Activated CD4-positive, alpha-beta T cell treated with anti-CD3 and anti-CD28 coated beads, Interleukin-2, Interleukin-6, amounts not matched to agents 100 ng/mL and 50 ng/mL, durations not matched to agents 16 hours and 8 hours (primary cell): ENCODE data around the gene CAMK2G.
"Not testable (repeated sequence)": the region's sequence is repeated elsewhere in the genome, so short reads cannot be mapped to it uniquely, and the experiment has no call there.

Experiments used
- DNase-seq: peaks from one replicate; pipeline ENCODE4 v3.0.0-alpha.2; 2020

CAMK2G gene

DNA sequence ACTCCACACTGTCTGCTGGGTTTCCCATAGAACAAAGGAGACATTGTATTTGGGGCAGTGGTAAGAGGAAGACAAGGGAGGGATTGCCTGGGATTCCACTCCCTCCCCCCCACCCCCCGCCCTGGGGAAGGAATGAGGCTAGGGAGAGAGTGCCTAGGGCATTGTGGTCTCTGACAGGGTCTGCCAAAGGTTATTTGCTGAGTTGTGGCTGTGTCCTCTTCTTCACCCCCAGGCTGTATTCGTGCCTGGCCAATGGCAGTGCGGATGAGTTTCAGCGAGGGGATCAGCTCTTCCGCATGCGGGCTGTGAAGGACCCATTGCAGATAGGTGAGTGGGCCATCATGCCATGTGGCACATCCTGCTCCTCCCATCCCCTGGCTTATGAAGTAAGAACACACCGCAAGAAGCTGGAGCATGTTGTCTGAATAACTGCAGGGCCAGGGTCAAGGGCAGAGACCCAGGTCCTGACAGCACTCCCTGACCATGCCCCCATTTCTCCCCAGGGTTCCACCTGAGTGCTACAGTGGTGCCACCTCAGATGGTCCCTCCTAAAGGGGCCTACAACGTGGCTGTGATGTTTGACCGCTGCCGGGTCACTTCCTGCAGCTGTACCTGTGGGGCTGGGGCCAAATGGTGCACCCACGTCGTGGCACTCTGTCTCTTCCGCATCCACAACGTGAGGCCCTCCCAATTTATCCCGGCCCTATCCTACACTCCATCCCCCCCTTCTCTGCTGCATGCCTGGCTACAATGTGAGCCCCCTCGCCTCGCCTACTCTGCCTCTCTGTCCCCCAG is 85.3 kb downstream of the CAMK2G start:
- no peak for DNase-seq

DNA sequence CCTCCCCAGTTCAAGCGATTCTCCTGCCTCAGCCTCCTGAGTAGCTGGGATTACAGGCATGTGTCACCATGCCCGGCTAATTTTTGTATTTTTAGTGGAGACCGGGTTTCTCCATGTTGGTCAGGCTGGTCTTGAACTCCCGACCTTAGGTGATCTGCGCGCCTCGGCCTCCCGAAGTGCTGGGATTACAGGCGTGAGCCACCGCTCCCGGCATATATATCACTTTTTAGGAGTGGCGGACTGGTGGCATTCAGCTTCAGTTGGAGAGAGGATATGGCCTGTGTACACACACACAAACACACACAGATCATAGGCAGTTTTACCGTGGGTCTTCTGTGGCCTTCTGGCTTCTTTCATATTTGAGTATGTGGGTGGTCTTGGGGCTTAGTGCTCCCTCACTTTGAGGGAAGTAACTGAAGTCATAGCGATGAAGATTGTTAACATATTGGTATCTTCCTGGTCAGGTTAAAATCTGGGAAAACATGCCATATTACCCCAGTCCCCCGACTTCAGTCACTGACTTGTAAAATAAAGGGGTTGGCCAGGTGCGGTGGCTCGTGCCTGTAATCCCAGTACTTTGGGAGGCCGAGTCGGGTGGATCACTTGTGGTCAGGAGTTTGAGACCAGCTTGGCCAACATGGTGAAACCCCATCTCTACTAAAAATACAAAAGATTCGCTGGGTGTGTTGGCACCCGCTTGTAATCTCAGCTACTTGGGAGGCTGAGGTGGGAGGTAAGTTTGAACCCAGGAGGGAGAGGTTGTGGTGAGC is 87.1 kb downstream of the CAMK2G start:
- DNase-seq: not testable (repeated sequence)

DNA sequence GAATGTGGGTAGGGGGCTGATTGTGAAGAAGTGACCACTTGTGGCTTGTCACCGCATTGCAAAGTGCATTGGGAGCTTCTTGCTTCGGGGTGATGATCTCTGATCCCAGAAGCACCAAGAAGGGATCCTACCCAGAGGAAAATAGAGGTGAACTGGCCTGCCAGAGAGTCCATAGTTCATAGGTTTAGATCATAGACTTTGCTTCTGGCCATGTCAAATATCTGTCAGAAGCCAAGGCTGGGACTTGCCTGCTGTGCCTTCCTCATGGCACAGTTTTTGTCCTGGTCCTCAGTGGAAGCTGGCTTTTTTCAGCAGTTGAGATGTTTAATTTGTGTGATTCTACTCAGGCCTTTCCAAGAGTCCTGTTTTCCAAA is 87.9 kb downstream of the CAMK2G start:
- no peak for DNase-seq

DNA sequence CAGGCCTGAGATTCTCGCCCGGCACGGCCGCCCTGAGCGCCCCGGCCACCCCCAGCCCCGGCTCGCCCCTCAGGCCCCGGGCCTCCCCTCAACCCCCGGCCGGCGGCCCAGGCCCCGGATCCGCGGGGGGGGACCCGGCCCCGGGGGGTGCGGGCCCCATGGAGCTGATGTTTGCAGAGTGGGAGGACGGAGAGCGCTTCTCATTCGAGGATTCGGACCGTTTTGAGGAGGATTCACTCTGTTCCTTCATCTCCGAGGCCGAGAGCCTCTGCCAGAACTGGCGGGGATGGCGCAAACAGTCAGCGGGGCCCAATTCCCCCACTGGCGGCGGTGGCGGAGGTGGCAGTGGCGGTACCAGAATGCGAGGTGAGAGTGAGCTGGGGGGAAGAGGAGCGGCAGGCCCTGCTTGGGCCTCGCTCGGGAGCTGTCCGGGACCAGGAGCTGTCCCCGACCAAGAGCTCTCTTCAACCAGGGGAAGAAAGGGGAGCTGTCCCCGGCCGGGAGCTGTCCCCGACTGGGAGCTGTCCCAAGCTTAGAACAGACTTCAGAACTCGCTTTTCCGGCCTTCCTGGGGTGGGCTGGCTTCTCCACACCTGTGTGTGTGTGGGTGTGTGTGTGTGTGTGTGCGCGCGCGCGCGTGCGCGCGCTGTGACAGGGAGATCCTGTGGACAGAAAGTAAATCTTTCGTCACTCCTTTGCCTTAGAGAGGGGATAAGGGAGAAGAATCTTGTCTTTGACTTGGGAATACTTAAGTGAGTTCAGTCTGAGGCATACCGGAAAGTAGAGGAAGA is 88.4 kb downstream of the CAMK2G start:
- DNase-seq: peak; percentile 44

DNA sequence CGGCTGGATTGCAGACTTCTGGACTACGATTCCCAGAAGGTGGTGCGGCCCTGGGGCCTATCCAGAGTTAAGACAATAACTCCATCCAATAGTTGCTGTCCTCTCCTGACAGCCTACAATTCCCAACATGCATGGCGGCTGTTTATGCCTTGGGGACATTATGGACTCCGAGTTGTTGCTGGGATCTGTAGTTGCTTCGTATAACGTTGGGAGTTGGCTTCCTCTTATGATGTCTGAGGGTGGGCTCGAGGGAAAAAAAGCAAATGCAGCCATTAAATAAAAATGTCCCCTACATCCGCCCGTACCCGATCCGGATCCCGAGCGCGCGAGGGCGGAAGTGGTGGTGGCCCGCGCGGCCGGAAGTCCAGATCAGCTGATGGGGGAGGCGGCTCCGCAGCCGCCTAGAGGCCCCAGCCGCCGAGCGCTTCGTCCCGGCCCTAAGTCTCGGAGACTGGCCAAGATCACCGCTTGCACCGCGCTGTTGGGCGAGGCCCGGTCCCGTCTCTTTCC is 89.1 kb downstream of the CAMK2G start, which contains the start of gene ZSWIM8:
Gene ZSWIM8 (plus strand): TSS at position 396 of the 510 bp plus-strand sequence. CDS start 273 bp downstream, outside the sequence.
- peak; percentile 90 for DNase-seq

DNA sequence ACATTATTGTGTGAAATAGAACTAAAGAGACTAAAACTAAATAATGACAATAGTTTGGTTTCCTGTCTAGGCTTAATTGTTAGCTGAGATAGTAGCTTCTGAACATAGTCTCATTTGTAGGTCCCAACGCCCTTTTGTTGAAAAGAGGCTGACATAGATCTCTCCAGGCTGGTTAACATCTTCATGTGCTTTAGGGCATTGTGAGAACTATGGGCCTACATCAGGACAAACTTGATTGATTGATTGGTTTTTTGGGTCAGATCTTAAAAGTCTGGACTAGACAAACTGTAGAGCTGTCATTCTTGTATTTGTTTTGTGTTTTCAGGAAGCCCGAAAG is 91.6 kb downstream of the CAMK2G start:
- no peak for DNase-seq

DNA sequence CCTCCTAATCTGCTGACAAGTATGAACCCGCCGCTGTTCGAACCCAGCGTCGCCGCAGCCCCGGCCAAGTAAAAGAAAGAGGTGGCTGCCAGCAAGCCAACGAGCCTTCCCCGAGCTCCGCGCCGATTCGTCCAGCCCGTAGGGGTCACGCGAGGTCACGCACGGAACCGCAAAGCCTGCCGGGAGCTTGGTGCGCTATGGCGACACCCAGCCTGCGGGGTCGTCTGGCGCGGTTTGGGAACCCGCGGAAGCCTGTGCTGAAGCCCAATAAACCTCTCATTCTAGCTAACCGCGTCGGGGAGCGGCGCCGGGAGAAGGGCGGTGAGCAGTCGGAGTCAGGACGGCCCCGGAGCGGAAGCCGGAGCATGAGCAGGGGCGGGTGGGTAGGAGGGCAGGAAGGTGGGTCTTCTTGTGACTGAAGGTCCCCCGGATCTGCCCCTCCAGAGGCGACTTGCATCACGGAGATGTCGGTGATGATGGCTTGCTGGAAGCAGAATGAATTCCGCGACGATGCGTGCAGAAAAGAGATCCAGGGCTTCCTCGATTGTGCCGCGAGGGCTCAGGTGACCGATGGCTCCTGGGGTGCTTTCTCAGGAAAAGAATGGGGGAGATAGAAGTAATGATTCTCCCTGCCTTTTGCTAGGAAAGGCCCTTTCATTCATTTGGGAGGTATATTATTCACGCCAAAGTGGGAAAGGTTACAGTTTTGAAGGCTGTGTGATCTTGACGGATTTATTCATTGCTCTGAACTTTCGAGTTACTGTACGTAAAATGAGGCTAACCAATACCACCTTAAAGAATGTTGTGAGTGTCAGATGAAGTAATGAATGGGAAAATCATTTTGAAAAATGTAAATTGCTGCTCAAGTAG is 92.2 kb downstream of the CAMK2G start, which contains the start of gene CHCHD1:
Gene CHCHD1 (plus strand): TSS at position 170 of the 870 bp plus-strand sequence. CDS start 28 bp downstream, at position 198.
- peak; percentile 95 for DNase-seq

DNA sequence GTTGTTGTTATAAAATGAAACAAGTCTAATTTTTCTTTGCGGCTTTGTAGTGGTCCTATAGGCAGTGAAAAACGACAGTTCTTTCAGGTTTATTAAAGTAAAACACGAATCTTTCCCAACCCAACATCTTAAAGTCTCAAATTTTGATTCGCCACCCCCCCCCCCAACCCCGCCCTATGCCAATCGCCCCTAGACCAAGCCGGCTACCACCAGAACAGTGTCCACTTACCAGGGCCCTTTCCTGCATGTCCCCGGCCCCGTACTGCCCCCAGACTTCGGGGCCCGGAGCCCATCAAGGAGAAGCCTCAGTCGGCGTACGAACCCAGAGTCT is 92.8 kb downstream of the CAMK2G start:
- no peak for DNase-seq

DNA sequence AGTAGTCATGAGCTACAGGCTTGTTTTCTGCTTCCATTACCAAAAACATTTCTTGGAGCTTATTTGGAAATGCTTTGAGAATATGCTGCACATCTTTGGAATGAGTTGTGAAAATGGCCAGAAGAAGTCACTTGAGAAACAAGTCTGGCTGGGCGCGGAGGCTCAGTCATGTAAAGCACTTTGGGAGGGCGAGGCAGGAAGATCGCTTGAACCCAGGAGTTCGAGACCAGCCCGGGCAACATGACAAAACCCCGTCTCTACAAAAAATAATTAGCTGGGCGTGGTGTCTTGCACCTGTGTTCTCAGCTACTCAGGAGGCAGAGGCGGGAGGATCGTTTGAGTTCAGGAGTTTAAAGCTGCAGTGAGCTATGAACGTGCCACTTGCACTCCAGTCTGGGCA is 93.4 kb downstream of the CAMK2G start:
- DNase-seq: peak; percentile 25

DNA sequence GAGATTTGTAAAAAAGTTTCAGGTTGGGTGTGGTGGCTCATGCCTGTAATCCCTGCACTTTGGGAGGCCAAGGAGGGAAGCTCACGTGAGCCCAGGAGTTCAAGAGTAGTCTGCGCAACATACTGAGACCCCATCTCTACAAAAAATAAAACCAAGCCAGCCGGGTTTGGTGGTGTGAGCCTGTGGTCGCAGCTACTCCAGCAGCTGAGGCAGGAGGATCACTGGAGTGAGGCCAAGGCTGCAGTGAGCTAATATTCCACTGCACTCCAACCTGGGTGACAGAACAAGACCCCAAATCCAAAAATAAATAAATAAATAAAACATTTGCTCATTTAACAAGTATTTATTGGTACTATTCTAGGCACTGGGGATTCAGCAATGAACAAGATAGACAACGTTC is 94.1 kb downstream of the CAMK2G start:
- DNase-seq: no peak

DNA sequence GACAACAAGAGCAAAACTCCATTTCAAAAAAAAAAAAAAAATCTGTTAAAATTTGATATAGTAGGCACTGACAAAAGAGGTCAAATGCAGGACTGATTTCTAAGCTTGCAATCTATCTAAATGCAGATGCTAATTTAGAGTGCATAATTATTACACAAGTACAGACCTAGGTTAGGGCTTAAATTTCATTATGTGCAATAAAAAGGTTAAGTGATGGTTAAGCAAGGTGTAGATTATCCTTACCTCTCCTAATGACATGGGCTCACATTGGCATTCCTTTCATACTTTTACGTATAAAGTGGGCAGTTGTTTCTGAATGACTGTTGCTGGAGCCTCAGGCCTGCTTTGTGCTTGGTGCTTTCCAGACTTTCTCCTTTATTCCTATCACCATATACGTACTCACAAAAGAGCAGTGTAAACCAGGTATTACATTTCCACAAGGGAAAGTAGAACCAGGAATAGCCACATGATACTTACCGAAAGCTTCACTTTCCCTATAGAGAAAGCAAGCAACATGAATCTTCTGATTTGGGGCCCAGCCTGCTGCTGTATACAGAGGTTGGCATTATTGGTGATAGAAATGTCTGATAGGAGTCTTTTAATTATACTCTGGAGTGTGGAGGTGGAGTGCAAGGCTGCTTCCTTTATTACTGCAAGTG is 94.7 kb downstream of the CAMK2G start:
- no peak for DNase-seq

DNA sequence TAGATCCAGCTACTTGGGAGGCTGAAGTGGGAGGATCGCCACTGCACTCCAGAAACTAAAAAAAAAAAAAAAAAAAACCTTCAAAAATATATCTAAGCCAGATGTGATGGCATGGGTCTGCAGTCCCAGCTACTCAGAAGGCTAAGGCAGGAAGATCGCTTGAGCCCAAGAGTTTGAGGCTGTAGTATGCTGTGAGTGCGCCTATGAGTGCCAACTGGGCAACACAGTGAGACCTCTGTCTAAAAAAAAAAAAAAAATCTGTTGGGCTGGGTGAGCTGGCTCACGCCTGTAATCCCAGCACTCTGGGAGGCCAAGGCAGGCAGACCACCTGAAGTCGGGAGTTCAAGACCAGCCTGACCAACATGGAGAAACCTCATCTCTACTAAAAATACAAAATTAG is 95.3 kb downstream of the CAMK2G start:
- DNase-seq: no peak

DNA sequence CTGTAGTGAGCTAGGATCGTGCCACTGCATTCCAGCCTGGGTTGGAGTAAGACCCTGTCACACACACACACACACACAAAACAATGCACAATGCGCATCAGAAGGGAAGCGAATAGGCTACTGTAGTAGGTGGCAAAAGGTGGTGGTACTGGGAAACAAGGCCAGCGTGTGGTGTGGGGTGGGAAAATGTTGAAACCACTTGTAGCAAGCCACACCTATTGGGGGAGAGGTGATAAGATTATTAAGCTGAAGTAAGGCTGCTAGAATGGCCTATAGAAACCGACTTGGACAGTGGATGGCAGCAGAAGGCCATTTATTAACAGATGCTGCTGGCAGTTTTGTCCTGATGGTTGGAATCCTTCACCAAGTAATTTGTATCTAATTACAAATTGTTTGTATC is 99.7 kb downstream of the CAMK2G start:
- peak; percentile 20 for DNase-seq

DNA sequence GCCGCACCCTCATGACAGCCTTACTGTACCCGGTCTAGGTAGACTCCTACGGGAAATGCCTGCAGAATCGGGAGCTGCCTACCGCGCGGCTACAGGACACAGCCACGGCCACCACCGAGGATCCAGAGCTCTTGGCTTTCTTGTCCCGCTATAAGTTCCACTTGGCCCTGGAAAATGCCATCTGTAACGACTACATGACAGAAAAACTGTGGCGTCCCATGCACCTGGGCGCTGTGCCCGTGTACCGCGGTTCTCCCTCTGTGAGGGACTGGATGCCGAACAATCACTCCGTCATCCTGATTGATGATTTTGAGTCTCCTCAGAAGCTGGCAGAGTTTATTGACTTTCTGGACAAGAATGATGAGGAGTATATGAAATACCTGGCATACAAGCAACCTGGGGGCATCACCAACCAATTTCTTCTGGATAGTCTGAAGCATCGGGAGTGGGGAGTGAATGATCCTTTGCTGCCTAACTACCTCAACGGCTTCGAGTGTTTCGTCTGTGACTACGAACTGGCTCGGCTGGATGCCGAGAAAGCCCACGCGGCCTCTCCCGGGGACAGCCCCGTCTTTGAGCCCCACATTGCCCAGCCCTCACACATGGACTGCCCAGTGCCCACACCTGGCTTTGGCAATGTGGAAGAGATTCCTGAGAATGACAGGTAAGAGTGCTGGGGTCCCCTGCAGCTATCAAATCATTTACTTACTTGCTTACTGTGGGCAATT is 101.0 kb downstream of the CAMK2G start:
- no peak for DNase-seq

DNA sequence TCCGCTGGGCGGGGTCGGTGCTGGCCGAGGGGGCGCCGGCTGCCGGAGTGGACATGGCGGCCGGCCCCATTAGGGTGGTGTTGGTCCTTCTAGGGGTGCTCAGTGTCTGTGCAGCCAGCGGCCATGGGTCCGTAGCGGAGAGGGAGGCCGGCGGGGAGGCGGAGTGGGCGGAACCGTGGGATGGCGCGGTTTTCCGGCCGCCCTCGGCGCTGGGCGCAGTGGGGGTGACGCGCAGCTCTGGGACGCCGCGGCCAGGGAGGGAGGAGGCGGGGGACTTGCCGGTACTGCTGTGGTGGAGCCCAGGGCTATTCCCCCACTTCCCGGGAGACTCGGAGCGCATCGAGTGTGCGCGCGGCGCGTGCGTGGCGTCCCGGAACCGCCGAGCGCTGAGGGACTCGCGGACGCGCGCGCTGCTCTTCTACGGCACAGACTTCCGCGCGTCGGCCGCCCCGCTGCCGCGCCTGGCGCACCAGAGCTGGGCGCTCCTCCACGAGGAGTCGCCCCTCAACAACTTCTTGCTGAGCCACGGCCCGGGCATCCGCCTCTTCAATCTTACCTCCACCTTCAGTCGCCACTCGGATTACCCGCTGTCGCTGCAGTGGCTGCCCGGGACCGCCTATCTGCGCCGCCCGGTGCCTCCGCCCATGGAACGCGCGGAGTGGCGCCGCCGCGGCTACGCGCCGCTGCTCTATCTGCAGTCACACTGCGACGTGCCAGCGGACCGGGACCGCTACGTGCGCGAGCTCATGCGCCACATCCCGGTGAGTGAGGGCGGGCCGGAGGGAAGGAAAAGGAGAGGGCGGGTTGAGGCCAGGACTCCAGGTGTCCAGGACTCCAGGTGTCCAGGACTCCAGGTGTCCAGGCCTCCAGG is 101.8 kb downstream of the CAMK2G start:
- peak; percentile 88 for DNase-seq

DNA sequence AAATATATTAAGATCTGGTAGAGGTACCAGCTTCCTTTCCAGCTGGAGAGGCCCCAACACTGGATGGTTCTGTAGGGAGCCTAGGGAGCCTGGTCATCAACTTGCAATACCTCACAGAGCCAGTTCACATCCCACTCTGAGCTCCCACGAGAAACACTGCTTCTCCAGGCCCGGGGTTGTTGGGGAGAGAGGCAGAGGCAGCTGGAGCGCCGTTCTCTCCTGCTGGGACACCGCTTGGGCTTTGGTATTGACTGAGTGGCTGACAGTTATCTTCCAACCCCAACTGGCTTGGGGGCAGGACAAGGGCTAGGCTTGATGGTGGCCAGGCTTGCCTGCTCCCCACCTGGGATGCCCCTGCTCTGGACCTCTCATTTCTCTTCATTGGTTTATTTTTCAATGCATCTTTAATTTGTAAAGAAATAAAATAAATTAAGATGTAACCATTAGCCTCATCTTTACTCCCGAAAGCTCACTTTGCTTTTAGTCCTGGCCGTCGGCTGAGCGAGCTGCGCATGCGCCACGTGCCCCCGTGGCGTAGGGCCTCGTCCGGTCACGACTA is 102.6 kb downstream of the CAMK2G start:
- peak; percentile 86 for DNase-seq

DNA sequence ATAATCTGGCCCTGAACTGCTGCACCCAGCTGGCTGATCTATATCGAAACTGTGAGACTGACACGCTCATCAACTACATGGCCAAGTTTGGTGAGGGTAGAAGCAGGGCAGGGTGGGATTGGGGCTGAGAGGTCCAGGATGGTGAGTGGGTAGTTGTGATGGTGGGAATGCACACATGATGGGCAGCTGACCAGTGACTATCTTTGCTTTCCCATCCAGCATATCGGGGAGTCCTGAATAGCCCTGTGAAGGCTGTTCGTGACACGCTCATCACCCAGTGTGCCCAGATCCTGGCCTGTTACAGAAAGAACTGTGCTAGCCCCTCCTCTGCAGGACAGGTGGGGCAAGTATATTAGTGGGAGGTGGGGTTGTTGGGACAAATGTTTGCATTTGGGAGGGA is 105.0 kb downstream of the CAMK2G start:
- no peak for DNase-seq

DNA sequence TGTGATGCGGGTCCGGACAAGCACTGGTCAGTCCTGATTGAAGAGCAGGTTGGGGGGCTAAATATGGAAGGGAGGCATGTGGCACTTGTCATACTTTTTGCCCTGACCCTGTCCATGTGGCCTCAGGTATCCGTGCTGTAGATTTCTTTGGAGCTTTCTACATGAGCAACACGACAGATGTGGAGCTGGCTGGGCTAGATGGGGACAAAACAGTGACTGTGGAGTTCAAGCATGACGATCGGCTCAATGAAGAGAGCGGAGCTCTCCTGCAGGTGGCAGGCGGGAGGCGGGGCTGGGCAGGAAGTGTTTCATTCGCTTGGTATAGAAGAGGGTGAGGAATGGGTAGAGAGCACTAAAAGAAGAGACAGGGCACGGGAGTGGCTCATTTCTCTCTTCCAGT is 105.5 kb downstream of the CAMK2G start:
- peak; percentile 63 for DNase-seq

DNA sequence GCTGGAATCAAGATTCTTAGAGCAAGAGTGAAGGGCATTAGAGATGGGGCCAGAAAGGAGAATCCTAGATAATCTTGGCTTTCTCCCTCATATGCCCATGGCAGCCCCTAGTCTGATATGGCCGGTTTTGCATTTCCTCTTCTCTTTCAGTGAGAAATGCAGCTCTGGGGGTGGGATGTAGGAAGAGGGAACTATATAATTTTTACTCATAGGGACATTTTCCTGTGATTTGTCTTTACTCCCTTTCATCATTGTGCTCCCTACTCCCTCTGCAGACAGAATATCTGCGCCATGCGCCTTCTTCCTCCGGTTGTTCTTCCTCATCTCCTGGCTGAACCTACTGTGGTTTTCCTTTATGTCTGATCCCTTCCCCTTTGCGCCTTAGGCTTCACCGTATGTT is 109.3 kb downstream of the CAMK2G start:
- DNase-seq: no peak

DNA sequence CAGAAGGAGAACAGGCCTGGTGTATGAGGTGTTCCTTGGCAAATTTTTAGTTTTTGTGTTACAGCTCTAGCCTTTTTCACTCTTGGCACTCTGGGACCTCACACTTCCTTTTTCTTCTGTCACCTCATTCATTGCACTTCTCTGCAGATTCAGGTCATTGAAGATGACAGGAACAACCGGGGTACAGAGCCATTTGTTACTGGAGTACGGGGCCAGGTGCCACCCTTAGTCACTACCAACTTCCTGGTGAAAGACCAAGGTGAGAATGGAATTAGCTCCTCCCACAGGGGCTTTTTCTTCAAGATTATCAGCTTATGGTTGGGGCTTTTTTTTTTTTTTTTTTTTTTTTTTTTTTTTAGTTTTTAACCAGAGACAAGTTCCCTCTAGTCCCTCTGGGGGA is 111.0 kb downstream of the CAMK2G start:
- peak; percentile 58 for DNase-seq
